ENCODE measurements around the gene KLK13. TPM values are rescaled to one million over a fixed set of nuclear protein-coding genes. Genes with fewer than 3 reads are reported as not detected.

Gene KLK13
- total and polyA plus RNA-seq, 2 of the 13 experiments (the other 11 are each of a cell fraction or from before 2014, with no cell fraction given): 0.09 TPM; not detected in 1

DNA sequence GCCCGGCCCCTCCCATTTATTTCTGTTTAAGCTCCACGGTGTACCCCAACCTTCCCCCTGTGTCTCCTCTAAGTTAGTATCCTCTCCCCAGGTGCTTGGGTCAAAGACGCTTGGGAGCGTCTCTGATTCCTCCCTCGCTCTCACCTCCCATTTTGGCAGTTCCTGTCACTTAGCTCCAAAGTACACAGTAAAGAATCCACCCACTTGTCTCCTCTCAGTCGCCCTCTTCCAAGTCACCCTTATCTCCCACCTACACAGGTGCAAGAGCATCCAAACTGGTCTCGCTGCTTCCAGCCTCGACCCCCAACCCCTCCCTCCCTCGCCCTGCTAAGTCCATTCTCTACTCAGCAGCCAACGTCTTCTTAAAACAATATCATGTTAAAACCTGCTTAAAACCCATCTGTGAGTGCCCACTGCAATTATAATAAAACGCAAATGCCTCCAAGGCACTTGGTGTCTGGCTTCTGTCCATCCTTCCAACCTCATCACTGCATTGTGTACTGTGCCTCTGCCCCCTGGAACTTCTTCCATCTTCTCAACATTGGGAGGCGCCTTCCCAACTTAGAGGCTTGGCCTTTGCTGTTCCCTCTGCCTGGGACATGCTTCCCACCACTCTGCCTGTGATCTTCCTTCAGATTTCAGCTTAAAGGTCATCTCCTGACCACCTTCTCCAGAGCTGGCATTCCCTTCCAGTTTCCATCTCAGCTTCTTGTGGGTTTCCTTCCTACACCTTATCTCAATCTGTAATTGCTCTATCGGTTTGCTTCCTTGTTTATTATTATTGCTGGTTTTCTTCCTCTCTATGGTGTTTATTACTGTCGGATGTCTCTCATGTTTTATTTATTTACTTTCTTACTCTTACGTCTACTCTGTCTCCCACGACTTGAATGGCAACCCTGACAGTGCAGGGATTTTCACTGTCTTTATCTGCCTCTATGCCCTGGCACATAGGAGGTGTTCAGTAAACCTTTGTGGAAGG, 27.3 kb upstream of the KLK13 start:
- H3K9me3 ChIP-seq (ENCODE audit: low read length): no peaks in the 10 kb centered on the region
- H3K36me3 ChIP-seq (replicated peaks in 1 of 2; ENCODE audit: control insufficient read depth in 1 of 2, insufficient read depth in 2 of 2, low read length in 2 of 2): no peaks in the 10 kb centered on the region
- DNase-seq (ENCODE audit: low spot score) (no peak), FAIRE-seq (no peak), ATAC-seq (no peak)
- no TSS peak for BruUV-seq (replicated peaks)
- H3K79me2 ChIP-seq (ENCODE audit: insufficient read depth, low read length): no peaks in the 10 kb centered on the region
- no peaks in the 10 kb centered on the region for H4K20me1 ChIP-seq (ENCODE audit: insufficient read depth, low read length)
- CTCF ChIA-PET (ENCODE audit: low intra/inter-chr PET ratio, low total read pairs): no interaction called here
- no peak overlapping the region for H2AFZ ChIP-seq (ENCODE audit: low read length)
- no peak overlapping the region for H3K27ac ChIP-seq (ENCODE audit: extremely low read length, insufficient read depth, low read length)
- TF ChIP-seq PAX8 (CRISPR knock-in tag; IDR thresholded peaks at IDR 0.05; ENCODE audit: borderline replicate concordance) (no peak), ZFP82 (CRISPR knock-in tag; IDR thresholded peaks at IDR 0.05; ENCODE audit: borderline replicate concordance) (no peak), TCF7L2 (IDR thresholded peaks at IDR 0.05; ENCODE audit: low read depth, low read length) (no peak), HCFC1 (IDR thresholded peaks at IDR 0.05; ENCODE audit: low read depth, low read length) (no peak), SRSF9 (IDR thresholded peaks at IDR 0.05; ENCODE audit: borderline replicate concordance, insufficient read depth, low read depth, low read length, poor library complexity, severe bottlenecking) (no peak), ZNF235 (CRISPR knock-in tag; IDR thresholded peaks at IDR 0.05; ENCODE audit: borderline replicate concordance) (no peak)
- TF ChIP-seq, protein P1, sequence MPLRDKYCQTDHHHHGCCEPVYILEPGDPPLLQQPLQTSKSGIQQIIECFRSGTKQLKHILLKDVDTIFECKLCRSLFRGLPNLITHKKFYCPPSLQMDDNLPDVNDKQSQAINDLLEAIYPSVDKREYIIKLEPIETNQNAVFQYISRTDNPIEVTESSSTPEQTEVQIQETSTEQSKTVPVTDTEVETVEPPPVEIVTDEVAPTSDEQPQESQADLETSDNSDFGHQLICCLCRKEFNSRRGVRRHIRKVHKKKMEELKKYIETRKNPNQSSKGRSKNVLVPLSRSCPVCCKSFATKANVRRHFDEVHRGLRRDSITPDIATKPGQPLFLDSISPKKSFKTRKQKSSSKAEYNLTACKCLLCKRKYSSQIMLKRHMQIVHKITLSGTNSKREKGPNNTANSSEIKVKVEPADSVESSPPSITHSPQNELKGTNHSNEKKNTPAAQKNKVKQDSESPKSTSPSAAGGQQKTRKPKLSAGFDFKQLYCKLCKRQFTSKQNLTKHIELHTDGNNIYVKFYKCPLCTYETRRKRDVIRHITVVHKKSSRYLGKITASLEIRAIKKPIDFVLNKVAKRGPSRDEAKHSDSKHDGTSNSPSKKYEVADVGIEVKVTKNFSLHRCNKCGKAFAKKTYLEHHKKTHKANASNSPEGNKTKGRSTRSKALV (CRISPR knock-in tag; IDR thresholded peaks at IDR 0.05): no peak
- TF ChIP-seq, protein P2, sequence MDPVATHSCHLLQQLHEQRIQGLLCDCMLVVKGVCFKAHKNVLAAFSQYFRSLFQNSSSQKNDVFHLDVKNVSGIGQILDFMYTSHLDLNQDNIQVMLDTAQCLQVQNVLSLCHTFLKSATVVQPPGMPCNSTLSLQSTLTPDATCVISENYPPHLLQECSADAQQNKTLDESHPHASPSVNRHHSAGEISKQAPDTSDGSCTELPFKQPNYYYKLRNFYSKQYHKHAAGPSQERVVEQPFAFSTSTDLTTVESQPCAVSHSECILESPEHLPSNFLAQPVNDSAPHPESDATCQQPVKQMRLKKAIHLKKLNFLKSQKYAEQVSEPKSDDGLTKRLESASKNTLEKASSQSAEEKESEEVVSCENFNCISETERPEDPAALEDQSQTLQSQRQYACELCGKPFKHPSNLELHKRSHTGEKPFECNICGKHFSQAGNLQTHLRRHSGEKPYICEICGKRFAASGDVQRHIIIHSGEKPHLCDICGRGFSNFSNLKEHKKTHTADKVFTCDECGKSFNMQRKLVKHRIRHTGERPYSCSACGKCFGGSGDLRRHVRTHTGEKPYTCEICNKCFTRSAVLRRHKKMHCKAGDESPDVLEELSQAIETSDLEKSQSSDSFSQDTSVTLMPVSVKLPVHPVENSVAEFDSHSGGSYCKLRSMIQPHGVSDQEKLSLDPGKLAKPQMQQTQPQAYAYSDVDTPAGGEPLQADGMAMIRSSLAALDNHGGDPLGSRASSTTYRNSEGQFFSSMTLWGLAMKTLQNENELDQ (CRISPR knock-in tag; IDR thresholded peaks at IDR 0.05; ENCODE audit: borderline replicate concordance): no peak
- TF ChIP-seq, protein P3, sequence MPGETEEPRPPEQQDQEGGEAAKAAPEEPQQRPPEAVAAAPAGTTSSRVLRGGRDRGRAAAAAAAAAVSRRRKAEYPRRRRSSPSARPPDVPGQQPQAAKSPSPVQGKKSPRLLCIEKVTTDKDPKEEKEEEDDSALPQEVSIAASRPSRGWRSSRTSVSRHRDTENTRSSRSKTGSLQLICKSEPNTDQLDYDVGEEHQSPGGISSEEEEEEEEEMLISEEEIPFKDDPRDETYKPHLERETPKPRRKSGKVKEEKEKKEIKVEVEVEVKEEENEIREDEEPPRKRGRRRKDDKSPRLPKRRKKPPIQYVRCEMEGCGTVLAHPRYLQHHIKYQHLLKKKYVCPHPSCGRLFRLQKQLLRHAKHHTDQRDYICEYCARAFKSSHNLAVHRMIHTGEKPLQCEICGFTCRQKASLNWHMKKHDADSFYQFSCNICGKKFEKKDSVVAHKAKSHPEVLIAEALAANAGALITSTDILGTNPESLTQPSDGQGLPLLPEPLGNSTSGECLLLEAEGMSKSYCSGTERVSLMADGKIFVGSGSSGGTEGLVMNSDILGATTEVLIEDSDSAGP (CRISPR knock-in tag; IDR thresholded peaks at IDR 0.05; ENCODE audit: borderline replicate concordance): no peak
- no peak overlapping the region for H3K4me2 ChIP-seq (ENCODE audit: low read depth, low read length)
- POLR2A ChIA-PET: no interaction called here
- peaks cover 0 to 1% of the 10 kb centered on the region in 2 experiments; a peak in 2 of 5 replicates for H3K27me3 ChIP-seq (ENCODE audit: control insufficient read depth in 1 of 2, insufficient read depth in 2 of 2, low read length in 2 of 2)
- peaks cover 17% of the 10 kb centered on the region for H3K4me1 ChIP-seq (ENCODE audit: insufficient read depth, low read length)
- in situ Hi-C loops (cut with HindIII; ENCODE audit: extremely low pct_ligation_motif_present, low pct_unique_long_range_greater_than_20kb): loop anchor here (5.0 to 25.0 kb wide), 2 partner anchors 75 to 155 kb away; partner anchors contain the start of gene KLK10
- intact Hi-C loops (cut with micrococcal nuclease; ENCODE audit: unreplicated experiment): no loop called here
- H3K9ac ChIP-seq (ENCODE audit: insufficient read depth, low read depth, low read length): no peak overlapping the region
- no peak overlapping the region for H3K4me3 ChIP-seq (replicated peaks in 1 of 3; ENCODE audit: insufficient read depth in 1 of 3, low read depth in 2 of 3, low read length in 3 of 3)
- WGBS (ENCODE audit: low lambda C conversion rate): 27% methylated on average over 16 of the region's 16 CpGs
